Fibroblast of lung (primary cell): ENCODE measurements around the gene ACBD3. TPM values are rescaled to one million over a fixed set of nuclear protein-coding genes. Genes with fewer than 3 reads are reported as not detected.

Experiments used
- DNase-seq, 2 donors: peaks; one replicate each; pipeline versions ENCODE4 v3.0.0 to v3.0.0-alpha.2; 2010; ENCODE audit warnings: low read depth in 2 of 2
- H2AFZ ChIP-seq: 2 replicates; pipeline ENCODE4 v1.5.1; 2012; ENCODE audit warnings: low read length, control low read depth, inconsistent platforms
- H3K27ac ChIP-seq: 2 replicates; pipeline ENCODE4 v1.5.1; 2011; ENCODE audit warnings: low read length, control low read depth; ENCODE audit not compliant: insufficient read depth
- H3K27me3 ChIP-seq: 2 replicates; pipeline ENCODE4 v1.5.1; 2011; ENCODE audit warnings: mild to moderate bottlenecking, low read length; ENCODE audit not compliant: control insufficient read depth, insufficient read depth
- H3K36me3 ChIP-seq: 2 replicates; pipeline ENCODE4 v1.5.1; 2011; ENCODE audit warnings: low read length; ENCODE audit not compliant: control insufficient read depth, insufficient read depth
- H3K4me1 ChIP-seq: 2 replicates; pipeline ENCODE4 v1.5.1; 2011; ENCODE audit warnings: low read length; ENCODE audit not compliant: control insufficient read depth, insufficient read depth; ENCODE audit errors: extremely low read depth
- H3K4me2 ChIP-seq: 2 replicates; pipeline ENCODE4 v1.5.1; 2011; ENCODE audit warnings: low read length, control low read depth; ENCODE audit not compliant: insufficient read depth; ENCODE audit errors: extremely low read depth
- H3K4me3 ChIP-seq, 4 experiments: fragments of 200-600 bp in 1 of 4; sonication (generic) in 1 of 4; replicated peaks in 1 of 4; 2 replicates each; pipeline ENCODE4 v1.5.1; 2011 to 2016; ENCODE audit warnings: low read length in 4 of 4, low read depth in 3 of 4, mild to moderate bottlenecking in 3 of 4, control low read depth in 2 of 4, inconsistent platforms in 1 of 4, mixed read lengths in 1 of 4; ENCODE audit not compliant: insufficient read depth in 1 of 4; ENCODE audit errors: control extremely low read depth in 1 of 4
- H3K79me2 ChIP-seq: 2 replicates; pipeline ENCODE4 v1.5.1; 2012; ENCODE audit warnings: mild to moderate bottlenecking, low read length, inconsistent platforms; ENCODE audit not compliant: control insufficient read depth, insufficient read depth
- H3K9ac ChIP-seq: 2 replicates; pipeline ENCODE4 v1.5.1; 2011; ENCODE audit warnings: mild to moderate bottlenecking, low read length, control low read depth; ENCODE audit not compliant: insufficient read depth
- H3K9me3 ChIP-seq: 2 replicates; pipeline ENCODE4 v1.5.1; 2012; ENCODE audit warnings: low read depth, low read length; ENCODE audit not compliant: control insufficient read depth, insufficient read depth
- H4K20me1 ChIP-seq: 2 replicates; pipeline ENCODE4 v1.5.1; 2011; ENCODE audit warnings: low read length; ENCODE audit not compliant: control insufficient read depth, insufficient read depth; ENCODE audit errors: extremely low read depth
- EZH2 ChIP-seq: IDR thresholded peaks from 2 replicates; pipeline ENCODE4 v1.5.1; 2012; ENCODE audit warnings: low read length, control low read depth, mild to moderate bottlenecking; ENCODE audit errors: missing control alignments
- polyA plus RNA-seq, 2 donors: library from polyadenylated mRNA; depleted of rRNA in 1 of 2; stranded (reverse) in 1 of 2; unstranded in 1 of 2; fragments of >200 nt; gene quantifications; 2 replicates each; pipeline ENCODE4 v1.2.1, GENCODE V29; 2011 to 2012; ENCODE audit warnings: missing spikeins in 1 of 2
- total RNA-seq: library from RNA; depleted of rRNA; stranded (reverse); fragments of >200 nt; gene quantifications from 2 replicates; pipeline ENCODE4 v1.2.1, GENCODE V29; 2014
- TF ChIP-seq, protein P1 (sequence below), 2 donors: IDR thresholded peaks in 1 of 2; conservative IDR thresholded peaks in 1 of 2; 1 replicate in 1 of 2; 2 replicates in 1 of 2; pipeline ENCODE4 v1.5.1; 2011 to 2012; ENCODE audit warnings: low read length in 2 of 2, control low read depth in 1 of 2, inconsistent platforms in 1 of 2, low read depth in 1 of 2, mild to moderate bottlenecking in 1 of 2

The ACBD3 gene
- total and polyA plus RNA-seq, 2 donors (not counting 1 experiment from before 2014, with no cell fraction given), result 67.7 to 85.0 TPM

DNA sequence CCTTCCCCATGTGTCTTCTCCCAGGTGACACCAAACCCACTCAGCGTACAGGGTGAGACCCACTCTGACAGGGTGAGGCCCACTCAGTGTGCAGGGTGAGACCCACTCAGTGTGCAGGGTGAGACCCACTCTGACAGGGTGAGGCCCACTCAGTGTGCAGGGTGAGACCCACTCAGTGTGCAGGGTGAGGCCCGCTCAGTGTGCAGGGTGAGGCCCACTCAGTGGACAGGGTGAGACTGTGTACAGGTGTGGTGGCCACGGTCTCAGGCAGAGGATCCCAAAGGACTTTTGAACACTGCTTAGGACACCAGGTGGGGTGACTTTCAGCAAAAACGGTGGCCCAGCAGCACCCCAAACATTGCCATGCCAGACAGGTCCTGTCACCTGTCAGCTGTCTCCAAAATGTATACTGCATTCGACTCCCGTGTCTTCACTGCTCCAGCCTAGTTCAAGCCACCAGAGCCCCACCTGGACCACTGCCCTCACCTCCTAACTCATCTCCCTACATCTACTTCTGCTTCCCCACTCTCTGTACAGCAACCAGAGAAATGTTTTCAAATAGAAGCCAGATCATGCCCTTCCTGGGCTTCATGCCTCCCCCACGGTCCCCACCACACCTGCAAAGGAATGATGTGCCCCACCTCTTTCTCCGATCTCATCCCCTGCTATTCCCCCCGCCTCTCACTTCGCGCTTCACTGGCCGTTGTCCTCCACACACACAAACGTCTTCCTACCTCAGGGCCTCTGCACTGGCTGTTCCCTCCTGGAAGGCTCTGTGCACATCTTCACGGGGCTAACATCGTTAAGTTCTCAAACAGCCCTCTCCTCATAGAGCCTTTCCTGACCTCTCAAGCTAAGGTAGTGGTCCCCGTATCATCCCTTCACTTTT, 52.1 kb downstream of the ACBD3 start:
- no peak overlapping the region for H3K4me3 ChIP-seq
- H3K9me3 ChIP-seq, result no peaks in the 10 kb centered on the region
- no peaks in the 10 kb centered on the region for H3K27me3 ChIP-seq
- H3K4me2 ChIP-seq, result no peak overlapping the region
- TF ChIP-seq EZH2, result no peak
- TF ChIP-seq, protein P1, sequence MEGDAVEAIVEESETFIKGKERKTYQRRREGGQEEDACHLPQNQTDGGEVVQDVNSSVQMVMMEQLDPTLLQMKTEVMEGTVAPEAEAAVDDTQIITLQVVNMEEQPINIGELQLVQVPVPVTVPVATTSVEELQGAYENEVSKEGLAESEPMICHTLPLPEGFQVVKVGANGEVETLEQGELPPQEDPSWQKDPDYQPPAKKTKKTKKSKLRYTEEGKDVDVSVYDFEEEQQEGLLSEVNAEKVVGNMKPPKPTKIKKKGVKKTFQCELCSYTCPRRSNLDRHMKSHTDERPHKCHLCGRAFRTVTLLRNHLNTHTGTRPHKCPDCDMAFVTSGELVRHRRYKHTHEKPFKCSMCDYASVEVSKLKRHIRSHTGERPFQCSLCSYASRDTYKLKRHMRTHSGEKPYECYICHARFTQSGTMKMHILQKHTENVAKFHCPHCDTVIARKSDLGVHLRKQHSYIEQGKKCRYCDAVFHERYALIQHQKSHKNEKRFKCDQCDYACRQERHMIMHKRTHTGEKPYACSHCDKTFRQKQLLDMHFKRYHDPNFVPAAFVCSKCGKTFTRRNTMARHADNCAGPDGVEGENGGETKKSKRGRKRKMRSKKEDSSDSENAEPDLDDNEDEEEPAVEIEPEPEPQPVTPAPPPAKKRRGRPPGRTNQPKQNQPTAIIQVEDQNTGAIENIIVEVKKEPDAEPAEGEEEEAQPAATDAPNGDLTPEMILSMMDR (conservative IDR thresholded peaks at IDR 0.05 in 1 of 2, IDR thresholded peaks at IDR 0.05 in 1 of 2; ENCODE audit: low read depth in 1 of 2, low read length in 2 of 2), result no peak
- H3K27ac ChIP-seq, result no peak overlapping the region
- H2AFZ ChIP-seq, result no peak overlapping the region
- no peaks in the 10 kb centered on the region for H3K36me3 ChIP-seq
- H4K20me1 ChIP-seq, result no peaks in the 10 kb centered on the region
- H3K79me2 ChIP-seq, result no peaks in the 10 kb centered on the region
- H3K4me1 ChIP-seq, result no peaks in the 10 kb centered on the region
- no peak for DNase-seq
- no peak overlapping the region for H3K9ac ChIP-seq

DNA sequence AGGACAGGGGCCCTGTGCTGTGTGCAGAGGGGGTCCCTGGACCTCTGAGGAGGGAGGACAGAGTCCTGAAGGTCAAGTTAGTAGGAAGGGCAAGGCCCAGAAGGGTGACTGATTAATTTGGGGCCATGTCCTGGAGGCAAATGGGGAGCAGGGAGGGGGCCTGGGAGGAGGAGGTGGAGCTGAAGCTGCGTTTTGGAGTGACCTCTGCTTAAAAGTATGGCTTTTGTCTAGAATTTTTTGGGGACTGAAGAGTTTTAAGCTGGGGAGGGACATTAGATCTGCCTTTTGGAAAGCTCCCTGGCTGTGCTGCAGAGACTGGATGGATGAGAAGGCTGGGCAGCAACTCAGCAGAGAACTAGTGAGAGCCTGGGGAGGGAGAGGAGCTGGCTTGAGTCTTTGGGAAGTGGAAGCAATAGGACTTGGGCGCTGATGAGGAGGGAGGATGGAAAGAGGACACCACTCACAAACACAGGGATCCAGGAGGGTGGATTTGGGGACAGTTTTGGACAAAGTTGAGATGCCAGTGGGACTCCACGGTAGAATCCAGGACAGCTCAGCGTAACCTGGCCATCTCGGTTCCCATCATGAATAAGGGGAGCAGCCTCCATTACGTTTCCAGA, 52.9 kb downstream of the ACBD3 start:
- no peak overlapping the region for H3K4me2 ChIP-seq
- DNase-seq, result no peak
- no peaks in the 10 kb centered on the region for H3K27me3 ChIP-seq
- no peaks in the 10 kb centered on the region for H3K9me3 ChIP-seq
- H3K4me1 ChIP-seq, result peaks cover under 1% of the 10 kb centered on the region
- no peak overlapping the region for H3K9ac ChIP-seq
- no peak overlapping the region for H3K27ac ChIP-seq
- H3K36me3 ChIP-seq, result no peaks in the 10 kb centered on the region
- no peaks in the 10 kb centered on the region for H4K20me1 ChIP-seq
- H3K4me3 ChIP-seq, result no peak overlapping the region
- no peak overlapping the region for H2AFZ ChIP-seq
- TF ChIP-seq, protein P1 (conservative IDR thresholded peaks at IDR 0.05 in 1 of 2, IDR thresholded peaks at IDR 0.05 in 1 of 2; ENCODE audit: low read depth in 1 of 2, low read length in 2 of 2), result no peak
- no peak for TF ChIP-seq EZH2
- no peaks in the 10 kb centered on the region for H3K79me2 ChIP-seq

DNA sequence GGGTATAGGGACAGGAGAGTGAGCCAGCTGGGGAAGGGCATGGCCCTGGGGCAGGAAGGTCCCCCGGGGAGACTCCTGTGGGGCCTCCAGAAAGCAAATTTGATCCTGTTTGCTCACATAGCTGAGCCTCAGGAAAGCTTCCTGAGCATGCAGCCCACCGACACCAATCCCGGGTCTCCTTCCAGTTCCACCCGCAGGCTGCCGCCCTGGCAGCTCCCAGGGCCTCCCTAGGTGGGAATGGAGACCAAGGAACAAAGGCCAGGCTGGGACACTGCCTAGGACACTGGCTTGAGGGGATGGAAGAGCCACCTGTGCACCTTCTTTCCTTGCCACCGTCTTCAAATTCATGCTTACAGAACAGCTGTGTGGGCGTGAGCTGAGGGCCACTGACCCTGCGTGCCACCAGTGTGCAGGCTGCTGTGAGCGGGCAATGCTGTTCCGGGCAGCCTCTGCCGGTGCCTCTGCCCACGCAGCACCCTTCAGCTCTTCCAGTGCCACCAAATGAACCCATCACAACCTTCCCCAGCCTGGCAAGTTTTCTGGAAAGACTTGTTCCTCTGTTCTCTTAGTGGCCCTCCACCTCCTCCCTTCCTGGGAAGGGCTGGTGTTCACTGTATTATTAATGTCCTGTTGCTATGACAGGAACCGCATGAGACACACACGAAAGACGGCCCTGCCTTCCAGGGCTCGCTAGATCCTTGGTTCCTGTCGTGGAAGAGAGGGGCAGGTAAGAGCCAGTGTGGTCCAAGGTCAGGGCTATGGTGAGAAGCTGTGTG, 53.6 kb downstream of the ACBD3 start:
- no peaks in the 10 kb centered on the region for H3K79me2 ChIP-seq
- DNase-seq, result no peak
- no peak overlapping the region for H3K4me2 ChIP-seq
- no peak overlapping the region for H3K4me3 ChIP-seq
- TF ChIP-seq, protein P1 (conservative IDR thresholded peaks at IDR 0.05 in 1 of 2, IDR thresholded peaks at IDR 0.05 in 1 of 2; ENCODE audit: low read depth in 1 of 2, low read length in 2 of 2), result no peak
- no peak for TF ChIP-seq EZH2
- H3K27me3 ChIP-seq, result no peaks in the 10 kb centered on the region
- H3K9me3 ChIP-seq, result no peaks in the 10 kb centered on the region
- no peak overlapping the region for H3K9ac ChIP-seq
- H3K36me3 ChIP-seq, result no peaks in the 10 kb centered on the region
- H3K27ac ChIP-seq, result no peak overlapping the region
- H4K20me1 ChIP-seq, result no peaks in the 10 kb centered on the region
- H3K4me1 ChIP-seq, result peaks cover 2% of the 10 kb centered on the region
- no peak overlapping the region for H2AFZ ChIP-seq
